K562 (cell line): ENCODE results near the gene COL23A1. TPM values are rescaled to one million over a fixed set of nuclear protein-coding genes. Genes with fewer than 3 reads are reported as not detected.

ENCODE experiments used
- ASH1L ChIP-seq: fragments of 450-650 bp; IDR thresholded peaks from 2 replicates; pipeline ENCODE4 v1.6.1; 2018; ENCODE audit warnings: borderline replicate concordance, mild to moderate bottlenecking, low read depth; ENCODE audit not compliant: partially characterized antibody
- CBFA2T3 ChIP-seq: fragments of 450-650 bp; IDR thresholded peaks from 2 replicates; pipeline ENCODE4 v1.6.1; 2017
- DMBX1 ChIP-seq: fragments of 250-450 bp; sonication (Bioruptor Pico); IDR thresholded peaks from 2 replicates; pipeline ENCODE4 v1.8.0; 2022; ENCODE audit warnings: inconsistent platforms, mild to moderate bottlenecking, moderate library complexity, borderline replicate concordance
- ELF4 ChIP-seq: fragments of 450-650 bp; formaldehyde crosslinking; IDR thresholded peaks from 2 replicates; pipeline ENCODE4 v1.4.0; 2022; ENCODE audit warnings: missing genetic modification characterization
- PCBP1 ChIP-seq: fragments of 200-400 bp; formaldehyde crosslinking; IDR thresholded peaks from 2 replicates; pipeline ENCODE4 v1.6.1; 2018; ENCODE audit warnings: mild to moderate bottlenecking, low read depth, low read length; ENCODE audit not compliant: poor library complexity, severe bottlenecking
- RAD51 ChIP-seq: fragments of 450-650 bp; IDR thresholded peaks from 2 replicates; pipeline ENCODE4 v1.7.1; 2016; ENCODE audit warnings: low read depth, mild to moderate bottlenecking, borderline replicate concordance
- RBFOX2 ChIP-seq: fragments of 200-400 bp; formaldehyde crosslinking; IDR thresholded peaks from 2 replicates; pipeline ENCODE4 v1.6.1; 2017; ENCODE audit warnings: low read depth, mild to moderate bottlenecking, low read length, moderate library complexity
- SMARCA4 ChIP-seq: fragments of 450-650 bp; IDR thresholded peaks from 2 replicates; pipeline ENCODE4 v1.6.1; 2016
- SRSF9 ChIP-seq: fragments of 200-400 bp; formaldehyde crosslinking; IDR thresholded peaks from 2 replicates; pipeline ENCODE4 v1.6.1; 2017; ENCODE audit warnings: low read depth, low read length, borderline replicate concordance
- STAT6 ChIP-seq: sonication (generic); formaldehyde crosslinking; IDR thresholded peaks from 2 replicates; pipeline ENCODE4 v1.8.1; 2023; ENCODE audit warnings: mild to moderate bottlenecking, missing genetic modification reagents
- TAF9B ChIP-seq: fragments of 450-650 bp; IDR thresholded peaks from 2 replicates; pipeline ENCODE4 v1.6.1; 2018; ENCODE audit warnings: mild to moderate bottlenecking; ENCODE audit not compliant: partially characterized antibody
- TEAD1 ChIP-seq, 2 experiments: fragments of 450-650 bp in 1 of 2; sonication (generic) in 1 of 2; formaldehyde crosslinking; IDR thresholded peaks; 2 replicates each; pipeline versions ENCODE4 v1.4.0 to v1.8.0; 2020 to 2022; ENCODE audit warnings: mild to moderate bottlenecking in 2 of 2, missing genetic modification reagents in 1 of 2
- polyA plus RNA-seq, 8 experiments: library from polyadenylated mRNA; depleted of rRNA in 4 of 8; stranded (reverse) in 5 of 8; unstranded in 3 of 8; fragments of >200 nt; fragmentation: Nextera tagmentation in 2 of 8; fragmentation: Illumina TruSeq in 1 of 8; extraction: Ambion mirVana in 2 of 8; extraction: Trizol in 1 of 8; gene quantifications; 2 replicates each; pipeline versions ENCODE4 v1.2.1 to v1.2.3, GENCODE V29; 2011 to 2014; ENCODE audit warnings: inconsistent platforms in 1 of 8, missing spikeins in 1 of 8
- total RNA-seq, 7 experiments: library from RNA; depleted of rRNA in 6 of 7; stranded (reverse); fragments of >200 nt in 6 of 7; fragmentation: Illumina TruSeq in 2 of 7; extraction: Trizol in 2 of 7; gene quantifications; 2 replicates each; pipeline versions ENCODE4 v1.2.1 to v1.2.3, GENCODE V29; 2011 to 2021; ENCODE audit warnings: low replicate concordance in 1 of 7
- TF ChIP-seq, protein P1 (sequence below), 2 experiments: fragments of 450-650 bp; IDR thresholded peaks; 2 replicates each; pipeline ENCODE4 v1.6.1; 2018; ENCODE audit warnings: mild to moderate bottlenecking in 2 of 2, low read depth in 1 of 2; ENCODE audit not compliant: partially characterized antibody in 2 of 2
- TF ChIP-seq, protein P2 (sequence below): sonication (generic); formaldehyde crosslinking; IDR thresholded peaks from 2 replicates; pipeline ENCODE4 v1.9.0; 2022; ENCODE audit warnings: mild to moderate bottlenecking, missing genetic modification reagents
- TF ChIP-seq, protein P3 (sequence below), 2 experiments: IDR thresholded peaks; 2 replicates each; pipeline ENCODE4 v1.6.1; 2011; ENCODE audit warnings: borderline replicate concordance in 1 of 2, control low read depth in 1 of 2, low read depth in 1 of 2, low read length in 1 of 2, mild to moderate bottlenecking in 1 of 2, mixed read lengths in 1 of 2, moderate library complexity in 1 of 2; ENCODE audit not compliant: insufficient read depth in 1 of 2, insufficient read length in 1 of 2, poor library complexity in 1 of 2, severe bottlenecking in 1 of 2; ENCODE audit errors: extremely low read depth in 1 of 2
- TF ChIP-seq, protein P4 (sequence below): fragments of 450-650 bp; IDR thresholded peaks from 2 replicates; pipeline ENCODE4 v1.6.1; 2016; ENCODE audit warnings: low read depth, mild to moderate bottlenecking, moderate library complexity

COL23A1 gene
- total and polyA plus RNA-seq, 9 of the 15 experiments (the other 6 are each of a cell fraction or from before 2014, with no cell fraction given), result 0.09 TPM; not detected in 8

- TF ChIP-seq CBFA2T3, result peak; percentile 99
- TF ChIP-seq, protein P1, sequence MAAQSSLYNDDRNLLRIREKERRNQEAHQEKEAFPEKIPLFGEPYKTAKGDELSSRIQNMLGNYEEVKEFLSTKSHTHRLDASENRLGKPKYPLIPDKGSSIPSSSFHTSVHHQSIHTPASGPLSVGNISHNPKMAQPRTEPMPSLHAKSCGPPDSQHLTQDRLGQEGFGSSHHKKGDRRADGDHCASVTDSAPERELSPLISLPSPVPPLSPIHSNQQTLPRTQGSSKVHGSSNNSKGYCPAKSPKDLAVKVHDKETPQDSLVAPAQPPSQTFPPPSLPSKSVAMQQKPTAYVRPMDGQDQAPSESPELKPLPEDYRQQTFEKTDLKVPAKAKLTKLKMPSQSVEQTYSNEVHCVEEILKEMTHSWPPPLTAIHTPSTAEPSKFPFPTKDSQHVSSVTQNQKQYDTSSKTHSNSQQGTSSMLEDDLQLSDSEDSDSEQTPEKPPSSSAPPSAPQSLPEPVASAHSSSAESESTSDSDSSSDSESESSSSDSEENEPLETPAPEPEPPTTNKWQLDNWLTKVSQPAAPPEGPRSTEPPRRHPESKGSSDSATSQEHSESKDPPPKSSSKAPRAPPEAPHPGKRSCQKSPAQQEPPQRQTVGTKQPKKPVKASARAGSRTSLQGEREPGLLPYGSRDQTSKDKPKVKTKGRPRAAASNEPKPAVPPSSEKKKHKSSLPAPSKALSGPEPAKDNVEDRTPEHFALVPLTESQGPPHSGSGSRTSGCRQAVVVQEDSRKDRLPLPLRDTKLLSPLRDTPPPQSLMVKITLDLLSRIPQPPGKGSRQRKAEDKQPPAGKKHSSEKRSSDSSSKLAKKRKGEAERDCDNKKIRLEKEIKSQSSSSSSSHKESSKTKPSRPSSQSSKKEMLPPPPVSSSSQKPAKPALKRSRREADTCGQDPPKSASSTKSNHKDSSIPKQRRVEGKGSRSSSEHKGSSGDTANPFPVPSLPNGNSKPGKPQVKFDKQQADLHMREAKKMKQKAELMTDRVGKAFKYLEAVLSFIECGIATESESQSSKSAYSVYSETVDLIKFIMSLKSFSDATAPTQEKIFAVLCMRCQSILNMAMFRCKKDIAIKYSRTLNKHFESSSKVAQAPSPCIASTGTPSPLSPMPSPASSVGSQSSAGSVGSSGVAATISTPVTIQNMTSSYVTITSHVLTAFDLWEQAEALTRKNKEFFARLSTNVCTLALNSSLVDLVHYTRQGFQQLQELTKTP (IDR thresholded peaks at IDR 0.05; ENCODE audit: low read depth in 1 of 2, partially characterized antibody in 2 of 2), result peak in 1 of 2 experiments; percentile 80
- peak; percentile 49 for TF ChIP-seq TAF9B
- TF ChIP-seq, protein P2, sequence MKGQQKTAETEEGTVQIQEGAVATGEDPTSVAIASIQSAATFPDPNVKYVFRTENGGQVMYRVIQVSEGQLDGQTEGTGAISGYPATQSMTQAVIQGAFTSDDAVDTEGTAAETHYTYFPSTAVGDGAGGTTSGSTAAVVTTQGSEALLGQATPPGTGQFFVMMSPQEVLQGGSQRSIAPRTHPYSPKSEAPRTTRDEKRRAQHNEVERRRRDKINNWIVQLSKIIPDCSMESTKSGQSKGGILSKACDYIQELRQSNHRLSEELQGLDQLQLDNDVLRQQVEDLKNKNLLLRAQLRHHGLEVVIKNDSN, result no peak
- TF ChIP-seq ELF4 (CRISPR knock-in tag), result peak; percentile 49; the same call in 1 of the 2 replicates
- TF ChIP-seq DMBX1 (CRISPR knock-in tag), result peak; percentile 91
- TF ChIP-seq, protein P3, sequence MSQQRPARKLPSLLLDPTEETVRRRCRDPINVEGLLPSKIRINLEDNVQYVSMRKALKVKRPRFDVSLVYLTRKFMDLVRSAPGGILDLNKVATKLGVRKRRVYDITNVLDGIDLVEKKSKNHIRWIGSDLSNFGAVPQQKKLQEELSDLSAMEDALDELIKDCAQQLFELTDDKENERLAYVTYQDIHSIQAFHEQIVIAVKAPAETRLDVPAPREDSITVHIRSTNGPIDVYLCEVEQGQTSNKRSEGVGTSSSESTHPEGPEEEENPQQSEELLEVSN (IDR thresholded peaks at IDR 0.05; ENCODE audit: borderline replicate concordance in 1 of 2, extremely low read depth in 1 of 2, insufficient read depth in 1 of 2, insufficient read length in 1 of 2, low read depth in 1 of 2, low read length in 1 of 2, poor library complexity in 1 of 2, severe bottlenecking in 1 of 2), result peak in 1 of 2 experiments; percentile 28
- 0 out of 2 replicates have a peak, but pooled peaks have one; percentile 18 for TF ChIP-seq RAD51
- TF ChIP-seq ASH1L, result no peak
- peak; percentile 97 for TF ChIP-seq SMARCA4
- TF ChIP-seq STAT6 (CRISPR knock-in tag), result no peak
- no peak for TF ChIP-seq PCBP1
- TF ChIP-seq SRSF9, result no peak
- peak; percentile 57; the same call in 1 of the 2 replicates for TF ChIP-seq RBFOX2
- TF ChIP-seq TEAD1 (CRISPR knock-in tag; IDR thresholded peaks at IDR 0.05), result peak in 1 of 2 experiments; percentile 78; a peak in 2 of 4 replicates
- TF ChIP-seq, protein P4, sequence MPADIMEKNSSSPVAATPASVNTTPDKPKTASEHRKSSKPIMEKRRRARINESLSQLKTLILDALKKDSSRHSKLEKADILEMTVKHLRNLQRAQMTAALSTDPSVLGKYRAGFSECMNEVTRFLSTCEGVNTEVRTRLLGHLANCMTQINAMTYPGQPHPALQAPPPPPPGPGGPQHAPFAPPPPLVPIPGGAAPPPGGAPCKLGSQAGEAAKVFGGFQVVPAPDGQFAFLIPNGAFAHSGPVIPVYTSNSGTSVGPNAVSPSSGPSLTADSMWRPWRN, result peak; percentile 97
These were observed 140.8 kb downstream of the COL23A1 start (continued) for GRCh38 chr5:178449163-178450070.
